Aorta (tissue), 5 donors: ENCODE data around the gene NFE2L1. TPM values are rescaled to one million over a fixed set of nuclear protein-coding genes. Genes with fewer than 3 reads are reported as not detected.
"Not testable (repeated sequence)": the region's sequence is repeated elsewhere in the genome, so short reads cannot be mapped to it uniquely, and the experiment has no call there.

ENCODE experiments used
- ATAC-seq: fragments of 200-7000 bp; cut with Tn5 transposase; one replicate; pipeline ENCODE4 v1.9.1; 2022; ENCODE audit warnings: moderate library complexity; ENCODE audit not compliant: low FRiP score
- DNase-seq, 2 donors: peaks; one replicate each; pipeline ENCODE4 v3.0.0-alpha.2; 2020
- H3K27ac ChIP-seq, 2 donors: one replicate each; pipeline ENCODE4 v1.5.1; 2013; ENCODE audit warnings: low read length in 2 of 2, mild to moderate bottlenecking in 2 of 2, moderate library complexity in 2 of 2, control low read depth in 1 of 2, inconsistent platforms in 1 of 2, low read depth in 1 of 2
- H3K27me3 ChIP-seq, 2 donors: one replicate each; pipeline ENCODE4 v1.6.1; 2013; ENCODE audit warnings: control low read depth in 1 of 2, low read length in 1 of 2, mild to moderate bottlenecking in 1 of 2, moderate library complexity in 1 of 2; ENCODE audit not compliant: insufficient read depth in 2 of 2, control insufficient read depth in 1 of 2
- H3K36me3 ChIP-seq, 2 donors: one replicate each; pipeline ENCODE4 v1.6.1; 2013; ENCODE audit warnings: control low read depth in 1 of 2, low read length in 1 of 2, mild to moderate bottlenecking in 1 of 2; ENCODE audit not compliant: insufficient read depth in 2 of 2, control insufficient read depth in 1 of 2
- H3K4me1 ChIP-seq, 2 donors: one replicate each; pipeline ENCODE4 v1.6.1; 2013; ENCODE audit warnings: low read length in 2 of 2, control low read depth in 1 of 2, mild to moderate bottlenecking in 1 of 2, moderate library complexity in 1 of 2; ENCODE audit not compliant: insufficient read depth in 2 of 2, control insufficient read depth in 1 of 2
- H3K4me3 ChIP-seq, 2 donors: one replicate each; pipeline ENCODE4 v1.5.1; 2013; ENCODE audit warnings: low read length in 2 of 2, control low read depth in 1 of 2, mild to moderate bottlenecking in 1 of 2
- H3K9me3 ChIP-seq: one replicate; pipeline ENCODE4 v1.6.1; 2013; ENCODE audit warnings: mild to moderate bottlenecking, low read length; ENCODE audit not compliant: control insufficient read depth
- WGBS, 2 donors: extraction: QIAGEN DNeasy Blood & Tissue Kit; methylation state at CpG; one replicate each; pipeline ENCODE4 v1.1.7; 2013; 5-methylcytosine and 5-hydroxymethylcytosine counted together
- intact Hi-C, 2 donors: fragments of 100-400 bp; cut with DNase I; formaldehyde crosslinking; loops; one replicate each; pipeline versions ENCODE4 v1.14.2 to v1.15.0; 2022
- polyA plus RNA-seq, 2 donors: library from polyadenylated mRNA; stranded (reverse); fragments of 200-250 nt; gene quantifications; one replicate each; pipeline ENCODE4 v1.2.3, GENCODE V29; 2013
- total RNA-seq, 2 donors: library from RNA; stranded (reverse); fragmentation: NEBNext Ultra II Directional; extraction: Animal tissue kit (Norgen Biotek cat#: 25700); gene quantifications; one replicate each; pipeline ENCODE4 v1.2.1, GENCODE V29; 2021
- donor health status: healthy with polysubstance abuse.
- donor health status: Bipolar disorder and iron deficiency.
- donor health status: DM: no; HTN: no; CAD: no.
- donor health status: DM: no; HTN: no; CAD: no.
- donor health status: DM: yes; HTN: yes; CAD: no.

Gene NFE2L1
- total and polyA plus RNA-seq, 4 donors: 80.6 to 250 (median 122) TPM

- not testable (repeated sequence) for ATAC-seq, H3K4me3 ChIP-seq, H3K4me1 ChIP-seq, DNase-seq, H3K9me3 ChIP-seq, H3K27me3 ChIP-seq, H3K27ac ChIP-seq, H3K36me3 ChIP-seq
- WGBS, 2 donors: 84 to 85% methylated on average over 4 of the region's 4 CpGs
- intact Hi-C loops: loop anchor here in 1 of 2 donors (2.0 to 5.0 kb wide), 2 partner anchors 41 to 165 kb away; partner anchors contain the start of gene SP6
These were observed 30.4 kb upstream of the NFE2L1 start for GRCh38 chr17:48017817-48018158.

GRCh38 chr17:48021934-48022333 lies 26.2 kb upstream of the NFE2L1 start:
- no peaks in the 10 kb centered on the region for H3K4me1 ChIP-seq
- ATAC-seq: no peak
- H3K27ac ChIP-seq: no peak overlapping the region
- DNase-seq: peak in 1 of 2 donors; percentile 32
- no peaks in the 10 kb centered on the region for H3K36me3 ChIP-seq
- H3K4me3 ChIP-seq: no peak overlapping the region
- H3K27me3 ChIP-seq: no peaks in the 10 kb centered on the region
- intact Hi-C loops: loop anchor here (5.0 to 10.0 kb wide), 4 partner anchors 45 to 573 kb away; partner anchors contain the start of genes HOXB3 (in 1 of the 2), HOXB5 (in 1 of the 2) and SCRN2 (in 1 of the 2)
- 73 to 74% methylated on average over 5 of the region's 5 CpGs for WGBS, 2 donors
- H3K9me3 ChIP-seq: no peaks in the 10 kb centered on the region

DNA sequence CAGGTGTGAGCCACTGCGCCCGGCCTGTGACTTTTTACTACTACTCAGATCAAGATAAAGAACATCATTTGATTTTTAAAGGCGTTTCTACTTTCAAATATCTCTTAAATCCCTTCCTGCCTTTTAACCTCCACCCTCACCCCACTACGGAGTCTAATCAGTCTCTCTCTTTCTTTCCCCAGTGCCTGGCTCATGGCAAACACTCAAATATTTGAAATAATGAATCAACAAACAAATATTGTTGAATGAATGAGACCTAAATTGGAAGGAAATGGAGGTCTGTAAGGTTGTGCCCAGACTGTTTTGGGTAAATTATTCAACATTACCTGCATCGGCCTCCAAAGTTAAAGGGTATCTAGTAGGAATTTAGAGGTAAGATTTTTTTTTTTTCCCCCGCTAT lies 25.3 kb upstream of the NFE2L1 start:
- DNase-seq (no peak), ATAC-seq (no peak)
- no peaks in the 10 kb centered on the region for H3K36me3 ChIP-seq
- no peak overlapping the region for H3K27ac ChIP-seq
- no peaks in the 10 kb centered on the region for H3K9me3 ChIP-seq
- WGBS, 2 donors: 45 to 49% methylated on average over 6 of the region's 6 CpGs
- H3K27me3 ChIP-seq: no peaks in the 10 kb centered on the region
- no peak overlapping the region for H3K4me3 ChIP-seq
- intact Hi-C loops: loop anchor here (5.0 to 10.0 kb wide), 4 partner anchors 46 to 572 kb away; partner anchors contain the start of genes HOXB3 (in 1 of the 2), HOXB5 (in 1 of the 2) and SCRN2 (in 1 of the 2)
- H3K4me1 ChIP-seq: no peaks in the 10 kb centered on the region

GRCh38 chr17:48023400-48024148 lies 24.6 kb upstream of the NFE2L1 start:
- ATAC-seq: peak; percentile 70
- WGBS, 2 donors: 0% methylated on average over 35 to 54 of the region's 54 CpGs
- H3K36me3 ChIP-seq: no peaks in the 10 kb centered on the region

DNA sequence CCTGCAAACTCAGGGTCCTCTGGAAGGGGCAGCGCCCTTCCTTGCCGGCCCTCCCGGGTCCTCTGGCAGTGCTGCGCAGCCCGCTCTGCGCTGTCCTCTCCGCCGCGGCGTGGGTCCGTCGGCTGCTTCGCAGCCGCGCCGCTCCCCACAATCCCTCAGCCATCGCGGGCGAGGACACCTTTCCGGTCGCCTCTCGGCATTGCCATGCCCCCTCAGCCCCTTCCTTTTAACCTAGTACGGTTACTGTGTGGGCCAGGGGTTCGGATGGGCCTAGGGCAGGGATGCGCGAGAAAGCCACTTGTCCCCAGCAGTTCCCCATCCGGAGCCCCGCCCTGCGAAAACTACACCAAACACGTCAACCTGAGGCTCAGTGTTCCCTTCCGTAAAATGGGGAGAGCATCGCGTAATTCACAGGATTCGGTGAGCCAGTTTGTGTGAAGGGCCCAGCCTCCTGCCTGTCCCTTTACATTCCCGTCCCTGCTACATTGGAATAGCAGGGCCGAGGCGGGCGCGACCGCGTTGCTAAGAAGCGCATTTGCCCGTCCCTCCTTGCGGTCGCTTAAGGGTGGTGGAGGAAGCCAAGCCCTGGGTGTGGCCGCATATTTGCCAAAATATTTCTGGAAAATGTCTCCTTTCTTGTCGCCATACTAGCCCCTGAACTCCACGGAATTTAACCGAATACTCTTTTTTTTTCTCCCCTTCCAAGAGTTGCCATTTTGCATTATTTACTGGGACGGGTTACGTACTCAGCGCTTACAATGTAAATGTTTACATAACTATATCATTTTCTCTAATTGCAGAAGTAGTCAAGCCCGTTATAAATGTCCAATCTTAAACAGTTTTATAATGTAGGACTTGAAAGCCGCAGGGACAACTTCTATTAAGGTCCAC lies 23.8 kb upstream of the NFE2L1 start:
- H3K27ac ChIP-seq: peak overlapping the region in 1 of 2 donors; percentile 18
- no peaks in the 10 kb centered on the region for H3K36me3 ChIP-seq
- H3K9me3 ChIP-seq: no peaks in the 10 kb centered on the region

More at GRCh38 chr17:48023400-48024148, 24.6 kb upstream of the NFE2L1 start:
- H3K9me3 ChIP-seq: no peaks in the 10 kb centered on the region
- no peaks in the 10 kb centered on the region for H3K27me3 ChIP-seq
- H3K4me1 ChIP-seq: no peaks in the 10 kb centered on the region
- H3K4me3 ChIP-seq: peak overlapping the region in 1 of 2 donors; percentile 12
- intact Hi-C loops: loop anchor here (5.0 to 10.0 kb wide), 4 partner anchors 46 to 571 kb away; partner anchors contain the start of genes HOXB3 (in 1 of the 2), HOXB5 (in 1 of the 2) and SCRN2 (in 1 of the 2)
- peak overlapping the region in 1 of 2 donors; percentile 83 for H3K27ac ChIP-seq
- peak; percentile 94 to 96 for DNase-seq

DNA sequence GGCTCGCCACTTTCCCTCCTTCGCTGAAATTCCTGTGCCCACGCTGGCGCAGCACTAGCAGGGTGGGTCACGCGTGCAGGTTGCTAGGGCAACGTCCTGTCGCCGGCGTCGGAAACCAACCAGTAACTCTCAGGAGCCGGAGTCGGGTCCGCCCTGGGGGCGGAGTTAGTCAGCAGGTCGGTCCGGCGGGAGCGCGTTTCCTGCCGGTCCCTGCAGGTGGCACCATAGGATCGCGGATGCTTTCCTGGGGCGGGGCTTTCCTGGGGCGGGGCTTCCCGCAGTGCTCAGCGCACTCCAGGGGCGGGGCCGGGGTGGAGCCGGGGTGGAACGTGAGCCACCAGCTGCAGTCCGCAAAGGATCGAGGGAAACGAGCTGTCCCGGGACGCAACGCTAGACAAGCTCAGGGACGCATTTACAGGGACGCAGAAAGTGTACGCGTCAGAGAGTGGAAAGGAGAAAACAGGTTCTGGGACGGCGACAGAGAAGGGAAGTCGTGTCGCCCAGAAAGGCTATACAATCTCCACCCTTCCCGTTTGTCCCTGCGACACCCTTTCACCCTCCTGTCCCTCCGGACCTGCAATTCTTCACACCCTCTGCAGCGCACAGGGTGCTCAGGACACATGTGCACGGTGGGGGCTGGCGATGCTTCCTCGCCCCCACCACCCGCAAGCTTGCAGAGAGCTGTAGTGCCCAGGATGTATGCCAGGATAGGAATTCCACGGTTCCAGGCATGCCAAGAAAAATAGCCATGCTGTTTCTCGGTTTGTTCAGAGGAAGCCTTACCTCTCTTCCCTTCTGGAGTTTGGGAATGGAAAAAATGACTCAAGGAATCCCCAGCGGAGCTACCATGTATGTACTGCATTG lies 22.9 kb upstream of the NFE2L1 start:
- Histone ChIP-seq H3K27ac (peak overlapping the region in 1 of 2 donors; percentile 4), H3K36me3 (no peaks in the 10 kb centered on the region), H3K27me3 (no peaks in the 10 kb centered on the region), H3K9me3 (no peaks in the 10 kb centered on the region), H3K4me3 (no peak overlapping the region), H3K4me1 (no peaks in the 10 kb centered on the region)
- 0 to 1% methylated on average over 56 of the region's 56 CpGs for WGBS, 2 donors
- ATAC-seq: peak; percentile 94
- DNase-seq: peak; percentile 99
- intact Hi-C loops: loop anchor here (1.0 to 10.0 kb wide), 3 partner anchors 49 to 570 kb away; partner anchors contain the start of genes HOXB3 (in 1 of the 2) and HOXB5 (in 1 of the 2)

More for the DNA sequence above, 23.8 kb upstream of the NFE2L1 start:
- intact Hi-C loops: loop anchor here (1.0 to 10.0 kb wide), 6 partner anchors 47 to 570 kb away; partner anchors contain the start of genes HOXB3 (in 1 of the 2), HOXB5 (in 1 of the 2) and SCRN2 (in 1 of the 2)
- ATAC-seq (peak; percentile 2), DNase-seq (peak; percentile 81 to 84)
- H3K4me1 ChIP-seq: no peaks in the 10 kb centered on the region
- H3K27me3 ChIP-seq: no peaks in the 10 kb centered on the region
- no peak overlapping the region for H3K4me3 ChIP-seq
- WGBS, 2 donors: 1% methylated on average over 47 to 54 of the region's 54 CpGs

DNA sequence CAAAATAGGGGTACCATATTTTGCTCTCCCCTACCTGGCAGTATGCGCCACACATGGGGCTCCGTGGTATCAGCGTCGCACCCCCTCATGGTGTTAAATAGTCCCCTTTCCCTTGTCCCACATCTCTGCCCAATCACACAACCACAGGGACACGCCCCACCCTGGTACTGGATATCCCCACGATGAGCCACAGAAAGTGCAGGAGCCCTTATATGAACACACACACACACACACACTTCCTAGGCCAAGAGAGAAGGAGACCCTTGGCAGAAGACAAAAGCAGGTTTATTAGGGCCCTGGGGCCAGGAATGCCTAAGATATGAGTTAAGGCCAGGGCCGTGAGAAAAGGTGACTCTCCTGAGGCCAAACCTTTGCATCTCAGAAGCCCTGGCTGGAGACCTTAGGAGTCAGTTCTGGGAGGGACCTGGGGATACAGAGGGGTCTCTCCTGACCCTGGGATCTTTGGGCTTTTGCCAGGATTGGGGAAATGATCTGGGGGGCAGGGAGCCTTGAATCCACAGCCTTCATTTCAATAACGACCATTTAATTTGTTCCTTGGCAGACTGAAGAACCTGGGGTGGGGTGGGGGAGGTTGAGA lies 22.2 kb upstream of the NFE2L1 start:
- DNase-seq (peak in 1 of 2 donors; percentile 63), ATAC-seq (no peak)
- 2 to 3% methylated on average over 8 of the region's 8 CpGs for WGBS, 2 donors
- Histone ChIP-seq H3K9me3 (no peaks in the 10 kb centered on the region), H3K36me3 (no peaks in the 10 kb centered on the region), H3K4me1 (no peaks in the 10 kb centered on the region), H3K27me3 (no peaks in the 10 kb centered on the region), H3K4me3 (no peak overlapping the region), H3K27ac (peak overlapping the region; percentile 62 to 69)
- intact Hi-C loops: loop anchor here (1.0 to 10.0 kb wide), 4 partner anchors 23 to 569 kb away; partner anchors contain the start of genes HOXB3 (in 1 of the 2), HOXB5 (in 1 of the 2) and NFE2L1 (in 1 of the 2)
